Smooth muscle cell of the brain vasculature (primary cell): ENCODE measurements around the gene TNNI2.

Experiments used
- DNase-seq: peaks from one replicate; pipeline ENCODE4 v3.0.0-alpha.2; 2012; ENCODE audit warnings: low read depth, low spot score

TNNI2 gene

DNA sequence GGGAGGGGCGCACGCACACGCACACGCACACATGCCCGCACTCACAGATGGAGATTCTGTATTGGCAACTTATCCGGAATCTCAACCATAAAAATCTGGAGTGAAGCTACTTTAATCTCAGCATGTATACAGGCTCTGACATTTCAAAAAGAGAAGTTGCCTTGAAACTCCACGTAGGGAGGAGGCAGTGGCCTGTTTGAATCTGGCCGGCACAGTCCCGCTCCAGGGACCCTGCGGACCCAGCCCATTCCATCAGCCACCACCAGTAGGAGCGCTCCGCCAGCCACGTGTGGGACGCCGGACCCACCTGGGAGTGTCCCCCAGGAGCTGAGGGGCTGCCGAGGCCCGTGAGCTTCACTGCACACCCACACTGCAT is 5.9 kb upstream of the TNNI2 start:
- no peak for DNase-seq

DNA sequence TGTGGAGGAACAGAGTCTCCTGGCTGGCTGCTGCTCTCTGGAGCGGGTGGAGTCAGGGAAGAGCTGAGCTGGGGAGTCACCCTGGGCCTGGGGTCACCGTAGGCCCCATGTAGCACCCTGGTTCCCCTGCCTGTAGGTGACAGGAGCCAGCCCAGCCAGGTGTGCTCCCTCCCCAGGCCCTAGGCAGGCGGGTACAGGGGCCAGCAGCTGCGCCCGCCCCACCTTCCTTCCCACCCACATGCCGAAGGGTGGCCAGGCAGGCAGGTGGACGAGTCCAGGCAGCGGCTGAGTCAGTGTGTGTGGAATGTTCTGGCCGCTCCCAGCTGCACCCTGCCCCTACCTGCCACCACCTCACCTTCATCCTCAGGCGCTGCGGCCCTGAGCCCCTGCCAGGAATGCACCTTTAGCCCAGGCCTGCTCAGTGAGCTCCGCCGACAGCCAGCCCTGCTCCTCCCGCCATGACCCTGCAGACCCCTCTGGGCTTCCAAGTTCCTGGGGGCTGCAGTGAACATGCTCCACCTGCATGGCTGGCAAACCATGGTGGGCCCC is 4.6 kb upstream of the TNNI2 start:
- no peak for DNase-seq

DNA sequence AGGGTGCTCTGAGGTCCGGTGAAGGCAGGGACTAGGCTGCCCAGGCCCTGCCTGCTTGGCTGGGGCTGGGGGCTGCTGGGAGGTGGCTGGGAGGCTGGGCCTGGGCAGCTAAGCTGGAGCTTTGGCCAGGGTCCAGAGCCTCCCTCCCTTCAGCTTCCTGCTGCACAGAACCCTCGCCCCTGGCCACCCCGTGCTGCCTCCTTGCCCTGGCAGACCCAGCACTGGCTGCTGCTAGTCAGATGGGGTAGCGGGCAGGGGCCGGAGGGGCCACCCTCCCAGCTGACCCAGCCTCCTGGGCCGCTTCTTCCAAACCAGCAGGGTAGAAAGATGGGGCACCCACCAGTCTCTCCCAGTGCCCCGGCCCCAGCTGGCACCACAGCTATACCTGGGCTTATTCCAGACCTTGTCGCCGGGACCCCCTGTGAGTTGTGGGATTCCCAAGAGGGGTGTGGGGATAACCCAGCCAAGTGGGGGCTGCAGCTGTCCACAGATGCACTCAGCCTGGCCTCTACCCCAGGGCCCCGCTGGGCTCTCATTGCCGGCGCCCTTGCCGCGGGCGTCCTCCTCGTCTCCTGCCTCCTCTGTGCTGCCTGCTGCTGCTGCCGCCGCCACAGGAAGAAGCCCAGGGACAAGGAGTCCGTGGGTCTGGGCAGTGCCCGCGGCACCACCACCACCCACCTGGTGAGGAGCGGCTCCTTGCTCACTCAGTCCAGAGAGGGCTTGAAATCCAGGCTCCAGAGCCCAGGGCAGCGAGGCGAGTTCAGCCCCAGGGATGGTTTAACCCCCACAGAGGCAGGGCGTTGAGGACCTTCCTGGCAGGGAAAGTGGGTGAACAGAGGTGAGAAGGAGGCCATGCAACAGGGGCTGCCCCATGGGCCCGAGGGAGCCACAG is 3.8 kb upstream of the TNNI2 start, which contains the start of gene SYT8:
Gene SYT8, plus strand, starts transcription at position 212 of the 892 bp plus-strand sequence. Its CDS starts 116 bp downstream, at position 328.
- DNase-seq: no peak

DNA sequence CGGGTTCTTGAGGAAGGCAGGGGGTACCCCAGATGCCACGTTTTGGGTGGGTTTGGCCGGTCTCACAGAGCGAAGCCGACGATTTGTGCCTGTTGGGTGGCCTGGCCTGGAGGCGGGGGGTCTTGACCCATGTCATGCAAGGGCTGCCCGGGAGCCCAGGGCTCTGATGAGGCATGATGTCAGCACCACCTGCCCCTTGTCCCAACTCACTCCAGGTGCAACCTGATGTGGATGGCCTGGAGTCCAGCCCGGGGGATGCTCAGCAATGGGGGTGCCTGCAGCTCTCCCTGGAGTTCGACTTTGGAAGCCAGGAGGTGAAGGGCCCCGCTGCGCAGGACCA is 3.1 kb upstream of the TNNI2 start:
- no peak for DNase-seq

DNA sequence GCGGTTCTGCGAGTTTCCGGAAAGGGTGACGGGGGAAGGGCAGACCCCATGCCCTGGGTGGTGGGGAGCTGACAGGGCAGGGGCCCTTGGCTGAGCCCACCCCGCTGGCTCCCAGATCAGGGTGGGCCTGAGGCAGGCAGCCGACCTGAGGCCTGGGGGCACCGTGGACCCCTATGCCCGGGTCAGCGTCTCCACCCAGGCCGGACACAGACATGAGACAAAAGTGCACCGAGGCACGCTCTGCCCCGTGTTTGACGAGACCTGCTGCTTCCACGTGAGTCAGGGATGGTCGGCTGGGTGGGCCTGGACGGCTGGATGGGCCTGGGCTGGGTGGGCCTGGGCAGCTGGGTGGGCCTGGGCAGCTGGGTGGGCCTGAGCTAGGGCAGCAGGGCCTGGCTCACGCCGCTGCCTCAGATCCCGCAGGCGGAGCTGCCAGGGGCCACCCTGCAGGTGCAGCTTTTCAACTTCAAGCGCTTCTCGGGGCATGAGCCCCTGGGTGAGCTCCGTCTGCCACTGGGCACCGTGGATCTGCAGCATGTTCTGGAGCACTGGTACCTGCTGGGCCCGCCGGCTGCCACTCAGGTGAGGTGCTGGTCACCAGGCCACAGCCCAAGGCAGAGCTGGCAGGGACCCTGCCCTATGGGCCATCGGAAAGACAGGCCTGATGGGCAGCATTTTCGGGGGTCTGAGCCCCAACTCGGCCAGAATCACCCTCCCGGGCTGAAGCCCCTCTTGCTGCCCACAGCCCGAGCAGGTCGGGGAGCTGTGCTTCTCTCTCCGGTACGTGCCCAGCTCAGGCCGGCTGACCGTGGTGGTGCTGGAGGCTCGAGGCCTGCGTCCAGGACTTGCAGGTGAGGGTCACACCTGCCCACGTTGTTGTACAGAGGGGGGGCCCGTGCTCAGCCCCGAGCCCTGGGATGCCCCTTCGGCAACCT is 2.5 kb upstream of the TNNI2 start:
- no peak for DNase-seq

DNA sequence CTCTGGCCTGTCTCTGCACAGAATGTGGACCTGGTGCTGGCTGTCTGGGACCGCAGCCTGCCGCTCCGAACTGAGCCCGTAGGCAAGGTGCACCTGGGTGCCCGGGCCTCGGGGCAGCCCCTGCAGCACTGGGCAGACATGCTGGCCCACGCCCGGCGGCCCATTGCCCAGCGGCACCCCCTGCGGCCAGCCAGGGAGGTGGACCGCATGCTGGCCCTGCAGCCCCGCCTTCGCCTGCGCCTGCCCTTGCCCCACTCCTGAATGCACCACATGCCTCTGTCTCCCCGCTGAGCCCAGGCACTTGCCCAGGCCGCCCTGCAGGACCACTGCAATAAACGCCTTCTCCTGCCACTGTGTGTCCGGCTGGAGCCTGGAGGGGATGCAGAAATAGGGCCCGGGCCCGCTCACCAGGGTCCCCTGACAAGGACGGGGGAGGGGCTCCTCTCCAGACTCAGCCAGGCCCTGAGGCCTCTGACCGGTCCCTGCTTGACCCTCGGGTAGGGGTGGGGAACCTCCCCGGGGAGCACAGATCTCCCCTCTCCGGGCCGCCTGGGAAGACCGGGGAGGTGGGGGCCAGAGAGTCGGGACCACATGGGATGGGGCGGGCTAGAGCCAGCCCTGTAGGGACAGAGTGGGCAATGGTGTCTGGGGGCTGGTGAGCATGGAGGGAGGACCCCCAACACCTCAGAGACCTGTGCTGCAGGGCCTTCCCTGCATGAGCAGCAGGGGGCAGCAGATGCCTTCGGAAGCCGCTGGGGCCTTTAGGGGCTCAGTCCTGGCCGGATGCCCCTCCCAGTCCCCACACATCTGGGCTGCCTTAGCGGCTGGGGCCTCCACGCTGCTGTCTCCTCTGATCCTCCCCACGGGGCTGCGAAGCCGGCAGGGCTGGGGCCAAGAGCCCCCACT is 1.4 kb upstream of the TNNI2 start:
- peak; percentile 43 for DNase-seq

DNA sequence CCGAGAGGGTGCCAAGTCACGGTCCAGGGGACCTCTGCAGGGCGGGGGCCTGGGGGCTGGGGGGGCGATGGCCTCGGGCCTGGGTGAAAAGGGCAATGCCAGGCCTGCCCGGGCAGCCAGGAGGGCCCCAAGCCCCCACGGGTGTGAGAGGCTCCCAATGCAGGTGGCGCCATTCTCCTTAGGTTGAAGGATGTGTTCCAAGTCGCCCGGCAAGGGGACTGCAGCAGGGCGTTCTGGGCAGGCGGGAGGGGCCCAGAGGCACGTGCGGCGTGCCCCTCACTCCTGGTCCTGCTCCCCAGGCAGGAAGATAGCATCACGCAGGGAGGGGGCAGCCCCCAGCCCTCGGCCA is 730 bp upstream of the TNNI2 start:
- DNase-seq: no peak

DNA sequence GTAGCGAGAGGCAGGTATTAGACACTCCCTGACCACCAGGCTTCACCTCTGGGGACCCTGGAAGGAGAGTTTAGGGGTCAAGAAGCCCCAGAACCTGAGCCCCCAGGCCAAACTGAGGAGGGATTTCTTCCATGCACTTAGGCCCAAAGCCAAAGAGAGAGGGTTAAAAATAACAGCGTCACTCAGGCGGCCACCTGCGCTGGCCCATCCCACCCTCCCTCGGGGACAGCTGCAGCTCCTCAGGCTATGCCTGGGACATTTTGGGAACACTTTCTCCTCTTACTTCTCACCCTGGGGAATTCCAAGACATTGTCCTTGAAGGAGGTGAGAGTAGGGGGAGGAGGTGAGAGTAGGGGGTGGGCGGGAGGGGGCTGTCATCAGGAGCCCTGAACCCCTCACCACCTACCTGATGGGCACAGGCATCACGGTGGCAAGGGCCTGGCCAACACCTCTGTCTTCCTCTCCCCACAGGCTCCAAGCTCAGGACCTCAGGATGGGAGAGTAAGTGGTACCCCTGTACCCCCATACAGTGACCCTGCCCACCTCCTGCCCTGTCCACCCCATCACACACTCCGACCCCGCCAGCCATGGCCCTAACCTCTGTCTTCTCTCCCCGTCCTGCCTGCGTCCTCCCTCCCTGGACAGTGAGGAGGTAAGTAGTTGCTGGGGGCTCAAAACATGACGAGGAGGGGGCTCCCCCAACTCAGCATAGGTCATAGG is 583 bp downstream of the TNNI2 start:
- no peak for DNase-seq

DNA sequence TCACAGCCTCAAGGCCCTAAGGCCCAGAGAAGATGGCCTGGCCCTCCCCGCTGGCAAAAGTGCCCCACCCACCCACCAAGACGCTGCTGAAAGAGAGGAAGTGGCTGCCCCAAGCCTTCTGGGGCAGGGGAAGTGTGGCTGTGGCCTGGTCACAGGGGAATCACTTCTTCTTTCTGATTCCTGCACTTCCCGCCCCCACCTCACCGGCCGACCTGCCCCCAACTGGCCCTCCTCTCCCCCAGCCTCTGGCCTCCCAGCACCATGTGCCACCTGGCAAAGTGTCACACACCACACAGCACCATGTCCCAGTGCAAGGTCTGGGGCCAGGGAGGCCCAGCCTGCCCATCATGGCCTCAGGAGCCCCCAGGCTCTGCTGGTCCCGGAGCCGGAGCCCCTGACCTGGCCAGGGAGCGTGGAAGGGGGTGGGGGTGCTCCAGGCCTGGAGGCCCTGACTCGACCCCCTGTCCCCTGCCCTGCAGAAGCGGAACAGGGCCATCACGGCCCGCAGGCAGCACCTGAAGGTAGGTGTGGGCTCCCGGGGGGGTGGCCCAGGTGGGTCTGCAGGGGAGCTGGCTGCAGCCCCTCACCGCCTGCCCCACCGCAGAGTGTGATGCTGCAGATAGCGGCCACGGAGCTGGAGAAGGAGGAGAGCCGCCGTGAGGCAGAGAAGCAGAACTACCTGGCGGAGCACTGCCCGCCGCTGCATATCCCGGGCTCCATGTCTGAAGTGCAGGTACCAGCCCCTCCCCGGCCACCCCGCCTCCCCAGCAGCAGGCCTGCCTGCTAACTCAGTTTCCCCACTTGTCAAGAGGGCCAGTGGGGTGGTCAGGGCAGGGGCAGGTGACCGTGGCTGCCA is 1.4 kb downstream of the TNNI2 start:
- DNase-seq: no peak

DNA sequence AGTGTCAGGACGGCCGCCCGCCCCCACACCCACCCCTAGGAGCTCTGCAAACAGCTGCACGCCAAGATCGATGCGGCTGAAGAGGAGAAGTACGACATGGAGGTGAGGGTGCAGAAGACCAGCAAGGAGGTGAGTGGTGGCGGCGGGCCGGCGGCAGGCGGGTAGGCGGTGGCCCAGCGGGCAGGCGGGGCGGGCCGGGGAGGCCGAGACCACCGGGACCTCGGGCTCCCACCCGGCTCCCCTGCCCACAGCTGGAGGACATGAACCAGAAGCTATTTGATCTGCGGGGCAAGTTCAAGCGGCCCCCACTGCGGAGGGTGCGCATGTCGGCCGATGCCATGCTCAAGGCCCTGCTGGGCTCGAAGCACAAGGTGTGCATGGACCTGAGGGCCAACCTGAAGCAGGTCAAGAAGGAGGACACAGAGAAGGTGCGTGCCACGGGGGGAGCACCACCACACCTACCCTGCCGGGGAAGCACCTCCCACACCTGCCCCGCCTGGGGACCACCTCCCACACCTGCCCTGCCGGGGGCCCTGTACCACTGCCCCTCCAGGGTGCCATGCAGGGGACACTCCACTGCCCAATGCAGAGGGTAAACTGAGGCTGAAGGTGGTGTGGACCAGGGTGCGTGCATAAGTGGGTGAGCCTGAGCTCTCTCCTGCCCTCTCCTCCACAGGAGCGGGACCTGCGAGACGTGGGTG is 2.1 kb downstream of the TNNI2 start:
- no peak for DNase-seq

DNA sequence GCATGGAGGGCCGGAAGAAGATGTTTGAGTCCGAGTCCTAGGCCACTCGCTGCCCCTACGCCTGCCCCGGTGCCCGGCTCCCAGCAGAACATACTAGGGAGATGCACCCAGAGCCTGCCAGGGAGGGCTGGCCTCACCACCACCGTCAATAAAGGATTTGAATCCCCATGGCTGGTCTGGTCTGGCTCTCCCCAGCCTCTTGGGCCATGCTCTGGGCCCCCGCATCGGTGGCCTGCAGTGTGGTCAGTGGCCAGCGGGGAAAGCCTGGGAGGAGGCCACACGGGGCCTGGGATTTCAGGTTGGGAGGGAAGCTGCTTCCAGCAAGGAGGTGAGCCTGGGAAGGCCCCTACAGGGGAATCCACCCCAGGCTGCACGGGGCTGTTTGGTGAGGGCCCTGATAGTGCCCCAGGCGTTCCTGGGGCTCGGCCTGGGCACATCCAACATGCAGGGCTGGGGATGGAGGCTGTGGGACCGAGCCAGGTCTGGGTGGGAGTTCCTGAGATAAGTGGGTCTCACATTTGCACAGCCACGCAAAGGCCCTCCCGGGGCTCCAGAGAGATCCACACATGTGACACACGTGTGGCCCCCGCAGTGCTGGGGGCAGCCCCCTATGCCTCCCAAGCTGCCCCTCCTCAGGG is 2.8 kb downstream of the TNNI2 start:
- no peak for DNase-seq

DNA sequence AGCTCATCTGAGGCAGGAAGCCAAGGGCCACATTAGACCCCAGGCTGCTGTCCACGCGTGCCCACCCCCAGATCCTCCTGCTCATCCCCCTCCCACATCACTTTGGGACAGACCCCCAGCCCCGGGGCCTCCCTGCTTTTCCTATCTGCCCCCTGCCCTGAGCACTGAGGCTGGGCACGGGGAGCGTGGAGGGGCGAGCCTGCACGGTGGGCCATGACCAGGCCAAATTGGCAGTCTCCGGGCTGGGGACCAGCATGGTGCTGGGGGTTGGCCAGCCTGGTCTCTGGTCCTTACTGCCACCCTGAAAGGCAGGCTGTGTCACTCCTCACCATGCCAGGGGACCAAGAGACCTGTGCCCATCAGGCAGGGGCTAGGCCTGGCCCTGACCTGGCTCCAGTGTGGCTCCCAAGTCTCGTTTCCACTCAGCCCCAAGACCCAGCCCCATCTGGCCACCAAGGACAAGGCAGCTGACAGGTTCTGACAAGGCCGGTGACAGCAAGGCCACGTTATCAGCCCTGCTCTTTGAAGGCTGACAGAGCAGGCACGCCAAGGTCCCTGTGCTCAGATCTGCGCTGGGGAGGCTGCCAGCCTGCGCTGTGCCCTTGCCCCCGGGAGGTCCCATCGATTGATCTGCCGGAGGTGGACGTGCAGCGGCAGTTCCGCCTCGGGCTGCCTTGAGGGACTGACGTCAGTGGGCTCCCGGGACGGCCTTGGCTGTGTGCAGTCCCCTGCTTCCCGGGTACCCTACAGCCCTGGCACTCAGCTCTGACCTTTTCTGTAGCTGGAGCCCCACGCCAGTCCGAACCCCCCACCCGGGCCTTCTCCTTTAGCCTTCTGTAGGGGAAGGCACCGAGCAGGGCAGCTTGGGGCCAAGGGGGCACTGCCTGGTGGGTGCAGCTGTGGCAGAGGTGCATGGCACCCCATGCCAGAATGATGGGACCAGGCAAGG is 3.6 kb downstream of the TNNI2 start:
- no peak for DNase-seq

DNA sequence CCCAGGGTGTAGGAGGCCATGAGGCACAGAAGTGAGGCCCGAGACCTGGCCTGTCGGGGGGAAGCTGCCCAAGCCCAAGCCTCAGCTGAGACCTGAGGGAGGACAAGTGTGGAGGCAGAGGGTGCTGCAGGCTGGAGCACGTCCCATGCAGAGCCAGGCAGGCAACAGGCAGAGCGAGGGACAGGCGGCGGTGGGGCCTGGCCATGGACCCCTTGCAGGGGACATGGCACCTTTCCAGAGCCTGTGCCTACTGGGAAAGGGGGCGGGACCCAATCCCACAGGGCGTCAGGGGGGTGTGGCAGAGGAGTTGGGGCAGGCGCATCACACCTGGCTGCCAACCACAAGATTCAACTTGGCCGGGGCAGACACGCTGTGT is 4.3 kb downstream of the TNNI2 start:
- DNase-seq: no peak

DNA sequence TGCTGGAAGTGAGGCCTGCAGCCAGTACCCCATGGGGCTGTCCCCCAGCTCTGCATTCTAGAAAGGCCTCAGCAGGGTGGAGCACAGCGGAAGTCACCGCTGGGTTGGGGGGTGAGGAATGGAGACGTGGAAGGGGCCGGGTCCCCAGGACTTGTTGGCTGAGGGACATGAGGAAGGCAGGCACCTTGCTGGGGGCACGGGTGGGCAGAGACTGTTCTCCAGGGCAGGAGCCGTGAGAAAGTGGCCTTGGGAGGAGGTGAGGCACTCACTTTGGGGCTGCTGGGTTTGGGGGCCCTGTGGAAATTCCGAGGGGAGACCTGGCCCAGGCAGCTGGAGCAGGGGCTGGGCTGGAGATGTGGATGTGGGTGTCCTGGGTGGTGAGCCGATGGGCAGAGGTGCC is 5.0 kb downstream of the TNNI2 start:
- no peak for DNase-seq

DNA sequence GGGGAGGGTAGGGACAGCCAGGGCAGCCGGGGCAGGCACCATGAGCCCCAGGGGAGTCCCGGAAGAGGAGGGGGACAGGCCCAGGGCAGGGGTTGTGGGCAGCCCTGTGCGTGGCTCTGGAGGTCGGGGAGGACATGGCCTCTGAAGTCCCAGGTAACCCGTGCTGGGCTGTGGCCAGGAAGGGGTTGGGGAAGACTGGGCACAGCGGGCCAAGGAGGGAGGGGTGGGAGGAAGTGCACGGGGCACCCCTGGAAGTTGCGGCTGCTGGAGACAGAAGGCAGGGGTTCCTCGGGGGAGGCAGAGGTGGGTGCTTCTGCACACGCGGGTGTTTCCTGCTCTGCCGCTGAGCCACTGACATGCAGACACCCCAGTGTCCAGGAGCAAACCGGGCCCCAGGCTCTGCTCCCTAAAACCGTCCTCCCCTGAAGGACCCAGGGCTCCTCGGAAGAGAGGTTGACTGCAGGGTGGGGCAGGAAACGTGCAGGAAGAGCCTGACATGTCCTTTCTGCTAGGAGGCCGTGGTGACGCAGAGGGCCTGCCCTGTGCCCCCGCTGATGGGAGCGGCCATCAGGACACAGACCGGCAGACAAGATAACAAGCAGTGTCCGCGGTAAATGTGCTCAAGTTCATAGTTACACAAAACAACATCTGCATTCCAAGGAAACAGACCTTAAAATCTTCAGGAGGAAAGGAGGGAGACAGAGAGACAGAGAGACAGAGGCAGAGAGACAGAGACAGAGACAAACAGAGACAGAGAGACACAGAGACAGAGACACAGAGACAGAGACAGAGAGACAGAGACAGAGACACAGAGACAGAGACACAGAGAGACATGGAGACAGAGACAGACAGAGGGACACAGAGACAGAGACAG is 5.7 kb downstream of the TNNI2 start:
- DNase-seq: no peak

DNA sequence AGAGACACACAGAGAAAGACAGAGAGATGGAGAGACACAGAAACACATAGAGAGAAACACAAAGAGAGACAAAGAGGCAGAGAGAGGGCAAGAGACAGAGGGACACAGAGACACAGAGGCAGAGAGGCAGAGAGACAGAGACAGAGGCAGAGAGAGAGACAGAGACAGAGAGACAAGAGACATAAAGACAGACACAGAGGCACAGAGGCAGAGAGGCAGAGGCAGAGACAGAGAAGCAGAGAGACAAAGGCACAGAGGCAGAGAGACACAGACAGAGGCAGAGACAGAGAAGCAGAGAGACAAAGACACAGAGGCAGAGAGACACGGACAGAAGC is 6.3 kb downstream of the TNNI2 start:
- no peak for DNase-seq
